HG03460 (cell line): Measurements from ENCODE around the gene FABP3.

Experiments used
- ATAC-seq: cut with Tn5 transposase; IDR thresholded peaks from one replicate; pipeline ENCODE4 v1.9.1; 2021; ENCODE audit not compliant: unreplicated experiment

The FABP3 gene

DNA sequence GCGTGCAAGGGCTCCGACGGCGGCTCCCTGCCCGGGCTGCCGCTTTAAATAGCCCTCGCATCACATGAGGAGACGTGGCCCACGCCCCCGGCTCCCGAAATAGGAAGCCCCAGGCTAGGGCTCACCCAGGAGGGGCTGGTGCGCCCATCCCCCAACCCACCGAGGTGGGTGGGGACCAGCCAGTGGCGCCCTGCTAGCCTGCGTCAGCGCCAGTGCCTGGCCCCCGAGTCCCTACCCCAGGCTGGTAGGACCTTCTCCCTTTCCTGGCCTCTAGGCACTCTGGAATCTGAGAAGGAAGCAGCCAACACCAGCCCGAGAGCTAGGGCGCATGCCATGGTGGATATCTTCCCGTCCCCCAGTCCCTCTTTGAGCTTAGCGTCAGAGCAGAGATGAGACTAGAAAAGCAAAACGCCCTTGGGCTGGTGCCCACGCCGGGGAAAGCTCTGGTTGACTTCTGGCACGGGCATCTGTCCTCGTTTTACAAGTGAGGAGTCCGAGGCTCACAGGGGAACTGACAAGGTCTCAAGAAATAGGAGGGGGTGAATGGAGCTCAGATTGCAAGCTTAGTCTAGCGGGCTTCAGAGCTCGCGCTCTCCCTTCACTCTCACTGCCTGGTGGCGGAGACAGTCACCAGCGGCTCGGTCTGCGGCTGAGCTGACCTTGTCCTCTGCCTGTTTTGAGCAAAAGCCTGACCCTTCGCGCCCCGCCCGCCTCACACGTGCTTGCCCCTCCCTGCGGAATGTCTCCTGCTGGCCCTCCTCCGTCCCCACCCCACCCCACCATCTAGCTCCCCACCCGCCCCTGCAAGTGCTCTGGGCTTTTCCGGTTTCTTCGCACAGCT, at the start of gene FABP3:
TSS of gene FABP3 (minus strand) at position 21 of the 841 bp plus-strand sequence. CDS start 62 bp downstream, outside the sequence.
- no peak for ATAC-seq

DNA sequence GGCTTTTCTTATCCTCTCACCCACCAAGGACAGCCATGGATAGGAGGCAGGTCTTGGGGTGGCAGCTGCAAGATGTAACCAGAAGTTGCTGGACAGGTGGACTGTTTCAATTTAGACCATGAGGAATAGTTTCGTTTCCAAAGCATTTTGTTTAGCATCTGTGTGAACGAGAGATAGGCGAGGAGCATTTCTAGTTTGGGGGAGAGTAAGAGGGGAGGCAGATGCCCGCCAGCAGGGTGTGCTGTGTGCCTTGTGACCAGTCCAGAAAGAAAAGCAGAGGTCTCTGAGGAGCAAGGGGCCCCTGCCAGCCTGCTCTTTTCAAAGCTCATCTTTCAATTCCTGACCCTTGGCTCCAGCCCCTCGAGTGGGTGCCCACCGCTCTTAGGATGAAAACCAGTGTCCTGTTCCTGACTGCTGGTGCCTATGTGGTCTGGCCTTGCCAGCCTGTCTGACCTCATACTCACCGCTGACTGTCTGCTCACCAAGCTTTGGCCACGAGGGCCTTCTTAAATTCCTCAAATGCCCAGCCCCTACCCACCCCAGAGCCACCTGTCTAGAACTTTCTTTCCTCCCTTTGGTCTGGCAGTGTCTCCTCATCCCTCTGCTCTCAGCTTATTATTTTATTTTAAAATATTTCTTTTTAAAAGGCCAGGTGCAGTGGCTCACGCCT, 48.6 kb upstream of the FABP3 start:
- ATAC-seq, result no peak

GRCh38 chr1:31420716-31421115, 47.8 kb upstream of the FABP3 start:
- ATAC-seq, result no peak

DNA sequence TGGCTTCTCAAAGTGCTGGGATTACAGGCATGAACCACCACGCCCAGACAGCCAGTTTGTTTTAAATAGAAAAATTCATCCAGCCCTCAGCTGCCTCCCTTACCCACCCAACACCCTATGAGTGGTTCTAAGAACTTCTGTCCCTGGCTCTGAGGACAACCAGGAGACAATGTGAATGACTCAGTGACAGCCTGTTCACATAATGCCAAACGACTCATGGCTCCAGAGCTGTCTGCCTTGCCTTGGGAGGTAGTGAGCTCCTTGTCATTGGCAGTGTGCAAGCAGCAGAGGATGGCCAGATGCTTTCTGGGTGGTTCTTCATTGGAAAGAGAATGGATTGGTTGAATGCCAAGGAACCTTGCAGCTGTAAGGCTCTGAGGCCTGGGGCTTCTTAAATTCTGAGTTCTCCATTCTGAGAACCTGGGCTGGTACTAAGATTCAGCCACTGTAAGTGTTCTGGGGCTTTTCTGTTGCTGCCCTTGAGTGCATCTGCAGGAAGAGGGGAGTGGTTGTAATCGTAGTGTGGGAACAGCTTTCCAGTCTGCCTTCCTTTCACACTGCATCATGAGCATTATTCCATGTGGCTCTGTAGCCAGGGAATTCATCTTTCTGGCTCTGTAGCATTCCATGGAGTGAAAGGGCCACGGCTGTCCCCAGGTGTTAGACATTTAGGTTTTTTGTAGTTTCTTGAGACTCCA, 45.9 kb upstream of the FABP3 start:
- no peak for ATAC-seq

DNA sequence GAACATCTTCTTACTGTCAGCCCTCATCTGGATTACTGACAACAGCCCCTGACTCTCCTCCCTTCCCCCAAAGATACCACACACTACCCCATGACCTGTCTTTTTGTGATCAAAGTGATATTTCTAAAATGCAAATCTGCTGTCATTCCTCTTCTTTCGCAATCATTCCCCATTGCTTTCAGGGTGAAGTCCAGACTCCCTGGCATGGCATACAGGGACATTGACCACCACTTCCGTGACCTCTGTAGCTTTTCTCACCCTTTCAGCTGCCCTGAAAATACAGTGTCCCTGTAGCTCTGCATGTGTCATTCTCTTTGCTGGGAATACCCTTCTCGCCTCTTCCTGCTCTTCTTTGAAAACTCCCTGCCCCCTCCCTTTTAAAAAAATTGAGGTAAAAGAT, 44.3 kb upstream of the FABP3 start:
- no peak for ATAC-seq

GRCh38 chr1:31416101-31416736, 43.3 kb upstream of the FABP3 start:
- no peak for ATAC-seq

GRCh38 chr1:31415658-31416057, 42.8 kb upstream of the FABP3 start:
- ATAC-seq, result no peak

GRCh38 chr1:31414980-31415370, 42.1 kb upstream of the FABP3 start:
- ATAC-seq, result no peak

DNA sequence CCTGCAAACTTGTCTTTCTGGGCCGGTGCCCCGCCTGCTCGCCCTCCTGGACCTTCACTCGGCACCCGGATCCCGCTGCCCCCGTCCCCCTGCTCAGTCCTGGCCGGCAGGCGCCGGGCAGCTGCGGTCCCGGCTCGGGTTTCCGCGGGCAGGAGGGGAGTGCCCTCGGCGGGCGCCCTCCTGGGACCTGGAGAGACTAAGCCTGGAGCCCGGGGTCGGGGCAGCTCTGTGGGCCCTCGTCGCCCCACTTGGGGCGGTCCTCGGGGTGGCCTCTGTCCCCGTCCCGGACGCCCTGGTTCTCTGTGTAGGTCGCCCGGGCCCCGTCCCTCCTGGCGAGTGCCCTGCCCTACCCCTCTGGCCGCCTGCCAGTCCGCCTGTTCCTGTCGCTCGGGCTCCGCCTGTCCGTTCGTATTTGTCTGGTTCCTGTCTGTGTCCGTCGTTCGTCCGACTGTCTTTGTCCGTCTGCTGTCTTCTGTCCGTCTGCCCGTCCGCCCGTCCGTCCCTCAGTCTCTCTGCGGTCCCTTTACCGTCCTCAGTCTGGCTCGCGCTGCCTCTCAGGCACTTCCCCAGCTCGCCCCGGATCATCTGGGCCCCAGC, 40.6 kb upstream of the FABP3 start:
- no peak for ATAC-seq

- ATAC-seq, result no peak
Observed at GRCh38 chr1:31412732-31413404, 40.0 kb upstream of the FABP3 start, which contains the start of gene SERINC2. Gene SERINC2 (plus strand): TSS chr1:31413213. CDS start chr1:31413266, 53 bp downstream.

- no peak for ATAC-seq
Observed at GRCh38 chr1:31412205-31412604, 39.3 kb upstream of the FABP3 start.

DNA sequence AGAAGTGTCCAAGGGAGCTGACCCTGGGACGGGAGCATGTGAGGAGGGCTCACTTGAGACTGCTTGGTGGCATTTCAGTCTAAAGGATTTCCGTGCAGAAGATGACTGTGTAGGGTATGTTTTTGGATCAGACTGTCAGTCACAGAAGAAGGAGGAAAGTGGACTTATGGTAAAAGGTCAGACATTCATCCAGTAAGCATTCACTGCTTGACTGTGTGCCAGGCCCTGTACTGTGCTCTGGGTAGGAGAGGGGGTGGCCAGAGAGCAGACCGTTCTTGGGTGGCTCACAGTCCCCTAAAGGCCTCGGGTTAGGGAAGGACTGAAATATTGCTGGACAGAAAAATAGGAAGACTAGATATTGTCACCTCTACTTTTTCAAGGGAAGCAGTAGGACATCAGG, 38.0 kb upstream of the FABP3 start:
- ATAC-seq, result no peak

DNA sequence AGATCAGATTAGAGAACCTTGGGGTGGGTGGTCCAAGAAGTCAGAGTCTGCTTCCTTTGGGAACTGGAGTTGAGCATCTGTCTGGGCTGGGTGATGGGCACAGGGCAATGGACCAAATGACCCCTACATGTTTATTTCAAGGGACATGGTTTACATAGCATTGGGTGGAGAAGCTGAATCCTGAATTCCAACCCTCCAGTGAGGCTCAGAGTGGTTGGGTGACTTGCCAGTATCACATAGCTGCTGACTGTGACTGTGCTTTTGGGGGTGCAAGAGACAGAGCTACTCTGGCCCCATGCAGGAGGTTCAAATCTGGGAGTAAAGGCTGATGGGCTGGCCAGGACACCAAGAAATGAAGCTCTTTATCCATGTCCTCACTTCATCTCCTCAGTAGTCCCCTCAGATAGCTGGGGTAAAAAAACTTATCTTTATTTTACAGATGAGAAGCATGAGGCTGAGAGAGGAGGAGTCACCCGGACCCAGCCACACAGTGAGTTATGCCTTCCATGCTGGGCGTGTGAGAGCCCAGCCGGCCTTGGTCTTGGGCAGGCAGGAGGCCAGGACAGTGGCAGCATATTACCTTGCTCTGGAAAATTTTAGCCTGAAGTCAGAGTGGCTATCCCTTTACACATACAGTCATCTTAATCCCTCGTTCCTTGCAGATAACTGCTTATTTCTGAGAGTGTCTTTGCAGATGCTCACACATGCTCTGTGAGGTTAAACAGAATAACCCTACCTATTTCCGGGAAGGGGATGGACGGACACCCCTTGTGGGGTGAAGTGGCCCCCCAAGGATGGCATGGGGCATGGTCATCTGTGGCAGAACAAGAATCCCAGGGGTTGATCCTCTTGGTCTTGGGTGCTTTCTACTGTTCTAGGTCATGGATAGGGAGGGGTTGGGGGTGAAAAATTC, 37.3 kb upstream of the FABP3 start:
- no peak for ATAC-seq

DNA sequence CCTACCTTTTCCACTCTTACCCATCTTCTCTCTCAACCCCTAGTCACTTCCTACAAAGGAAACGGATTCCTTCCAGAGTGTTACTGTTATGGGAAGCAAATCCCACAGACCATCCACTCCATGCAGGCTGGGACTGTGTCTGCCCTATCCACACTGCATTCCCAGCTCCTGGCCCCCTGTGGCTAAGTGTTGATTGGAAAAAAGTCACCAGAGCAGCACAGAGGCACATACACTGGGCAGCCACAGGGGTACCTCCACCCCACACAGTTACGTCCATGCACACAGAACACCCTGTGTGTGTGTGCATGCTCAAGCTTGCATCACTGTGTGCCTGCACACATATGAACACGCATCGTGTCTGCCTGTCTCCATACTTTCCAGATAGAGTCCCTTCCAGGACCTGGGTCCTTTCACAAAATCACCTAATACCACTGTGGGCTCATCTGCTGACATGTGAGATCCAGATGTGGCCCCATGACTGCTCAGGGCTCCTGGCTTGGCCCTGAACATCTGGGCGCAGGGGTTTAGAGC, 36.0 kb upstream of the FABP3 start:
- no peak for ATAC-seq

GRCh38 chr1:31407029-31407626, 34.3 kb upstream of the FABP3 start:
- no peak for ATAC-seq

DNA sequence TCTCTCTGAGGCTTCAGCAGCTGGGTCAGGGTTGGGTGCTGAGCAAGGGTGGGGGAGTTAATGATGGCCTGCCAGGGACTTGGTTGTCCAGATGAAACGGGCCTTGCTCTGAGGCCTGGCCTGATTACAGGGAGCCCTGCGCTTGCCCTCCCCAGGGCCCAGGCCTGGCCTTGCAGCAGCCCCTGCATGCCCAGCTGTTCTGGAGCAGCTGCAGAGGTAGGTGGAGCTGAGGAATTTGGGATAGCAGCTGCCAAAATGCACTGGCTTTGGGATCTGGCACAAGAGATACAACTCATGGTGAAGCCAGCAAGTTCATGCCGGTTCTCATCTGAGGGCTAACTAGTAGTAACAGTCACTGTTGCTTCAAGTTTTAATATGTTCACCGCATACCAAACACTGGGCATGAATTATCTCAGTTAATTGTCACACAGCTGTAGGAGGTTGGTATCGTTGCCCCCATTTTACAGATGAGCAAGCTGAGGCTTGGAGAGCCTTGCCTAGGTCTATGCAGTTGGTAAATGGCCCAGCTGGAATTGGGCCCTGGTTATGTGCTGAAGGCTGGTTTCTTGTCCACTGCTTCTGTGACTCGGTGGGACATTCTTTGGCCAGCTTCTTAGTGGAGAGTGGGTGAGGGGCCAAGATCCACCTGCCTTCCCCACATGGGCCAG, 32.8 kb upstream of the FABP3 start:
- ATAC-seq, result no peak

- no peak for ATAC-seq
Observed at GRCh38 chr1:31401241-31401640, 28.4 kb upstream of the FABP3 start.

GRCh38 chr1:31400393-31400792, 27.5 kb upstream of the FABP3 start:
- ATAC-seq, result no peak
